Measurements from ENCODE around the gene CYREN.
"Not testable (repeated sequence)": the region's sequence is repeated elsewhere in the genome, so short reads cannot be mapped to it uniquely, and the experiment has no call there.

CYREN gene

GRCh38 chr7:135160858-135161653 lies 9.5 kb downstream of the CYREN start:
- no peak for DNase-seq (ENCODE audit: extremely low read depth in 1 of 2, low read depth in 1 of 2)

GRCh38 chr7:135160098-135160857 lies 10.2 kb downstream of the CYREN start:
- DNase-seq (ENCODE audit: extremely low read depth in 1 of 2, low read depth in 1 of 2), result no peak

GRCh38 chr7:135159359-135160085 lies 11.0 kb downstream of the CYREN start:
- DNase-seq (ENCODE audit: extremely low read depth in 1 of 2, low read depth in 1 of 2), result no peak

- DNase-seq (ENCODE audit: extremely low read depth in 1 of 2, low read depth in 1 of 2), result no peak
Measured at GRCh38 chr7:135158874-135159273, 11.6 kb downstream of the CYREN start.

GRCh38 chr7:135158141-135158655 lies 12.3 kb downstream of the CYREN start:
- DNase-seq (ENCODE audit: extremely low read depth in 1 of 2, low read depth in 1 of 2), result no peak

- DNase-seq (ENCODE audit: extremely low read depth in 1 of 2, low read depth in 1 of 2), result no peak
Measured at GRCh38 chr7:135156290-135156689, 14.2 kb downstream of the CYREN start.

GRCh38 chr7:135154734-135155133 lies 15.8 kb downstream of the CYREN start:
- no peak for DNase-seq (ENCODE audit: extremely low read depth in 1 of 2, low read depth in 1 of 2)

GRCh38 chr7:135152442-135152841 lies 18.1 kb downstream of the CYREN start:
- DNase-seq (ENCODE audit: extremely low read depth in 1 of 2, low read depth in 1 of 2), result no peak

- no peak for DNase-seq (ENCODE audit: extremely low read depth in 1 of 2, low read depth in 1 of 2)
Measured at GRCh38 chr7:135151533-135151932, 19.0 kb downstream of the CYREN start.

- no peak for DNase-seq (ENCODE audit: extremely low read depth in 1 of 2, low read depth in 1 of 2)
Measured at GRCh38 chr7:135151132-135151531, 19.4 kb downstream of the CYREN start.

GRCh38 chr7:135150072-135150782 lies 20.3 kb downstream of the CYREN start:
- no peak for DNase-seq (ENCODE audit: extremely low read depth in 1 of 2, low read depth in 1 of 2)

- peak in 1 of 2 donors; percentile 25 for DNase-seq (ENCODE audit: extremely low read depth in 1 of 2, low read depth in 1 of 2)
Measured at GRCh38 chr7:135147899-135148721, 22.4 kb downstream of the CYREN start, which contains the start of gene TMEM140. TSS of gene TMEM140 (plus strand) at chr7:135148072. CDS start at chr7:135164442, 16,370 bp downstream.

GRCh38 chr7:135147341-135147898 lies 23.1 kb downstream of the CYREN start:
- no peak for DNase-seq (ENCODE audit: extremely low read depth in 1 of 2, low read depth in 1 of 2)

GRCh38 chr7:135143885-135144668 lies 26.4 kb downstream of the CYREN start:
- DNase-seq (ENCODE audit: extremely low read depth in 1 of 2, low read depth in 1 of 2), result no peak

GRCh38 chr7:135129579-135129978 lies 40.9 kb downstream of the CYREN start:
- DNase-seq (ENCODE audit: extremely low read depth in 1 of 2, low read depth in 1 of 2), result no peak

GRCh38 chr7:135128931-135129330 lies 41.6 kb downstream of the CYREN start:
- DNase-seq (ENCODE audit: extremely low read depth in 1 of 2, low read depth in 1 of 2), result no peak

GRCh38 chr7:135124631-135125030 lies 45.9 kb downstream of the CYREN start:
- DNase-seq (ENCODE audit: extremely low read depth in 1 of 2, low read depth in 1 of 2), result not testable (repeated sequence)

GRCh38 chr7:135121868-135122267 lies 48.6 kb downstream of the CYREN start:
- DNase-seq (ENCODE audit: extremely low read depth in 1 of 2, low read depth in 1 of 2), result no peak

- no peak for DNase-seq (ENCODE audit: extremely low read depth in 1 of 2, low read depth in 1 of 2)
Measured at GRCh38 chr7:135117096-135117495, 53.4 kb downstream of the CYREN start.

Measured in activated CD8-positive, alpha-beta memory T cell treated with anti-CD3 and anti-CD28 coated beads for 1 hour (primary cell).